ENCODE results near the gene GALNTL6. TPM values are rescaled to one million over a fixed set of nuclear protein-coding genes. Genes with fewer than 3 reads are reported as not detected.

Gene GALNTL6
- total and polyA plus RNA-seq, 7 donors, result 0.14 to 2.5 (median 0.42) TPM; not detected in 1

- H3K4me3 ChIP-seq, result no peak overlapping the region
- DNase-seq, result no peak
- no peaks in the 10 kb centered on the region for H3K36me3 ChIP-seq
- no peak overlapping the region for H3K27ac ChIP-seq
- no peak for TF ChIP-seq POLR2A (IDR thresholded peaks at IDR 0.05)
- TF ChIP-seq CTCF (IDR thresholded peaks at IDR 0.05), result no peak
- TF ChIP-seq EP300 (IDR thresholded peaks at IDR 0.05), result no peak
- TF ChIP-seq POLR2AphosphoS5 (IDR thresholded peaks at IDR 0.05), result no peak
- WGBS, 2 donors, result 87 to 91% methylated on average over 2 of the region's 2 CpGs
- no peaks in the 10 kb centered on the region for H3K9me3 ChIP-seq
- intact Hi-C loops (cut with DNase I), result no loop called here
- H3K27me3 ChIP-seq, result no peaks in the 10 kb centered on the region
- no peaks in the 10 kb centered on the region for H3K4me1 ChIP-seq
These were observed 742.5 kb downstream of the GALNTL6 start for GRCh38 chr4:172555725-172556124.

- Histone ChIP-seq H3K36me3 (no peaks in the 10 kb centered on the region), H3K27me3 (no peaks in the 10 kb centered on the region), H3K4me1 (no peaks in the 10 kb centered on the region), H3K27ac (no peak overlapping the region), H3K9me3 (no peaks in the 10 kb centered on the region), H3K4me3 (no peak overlapping the region)
- TF ChIP-seq CTCF (IDR thresholded peaks at IDR 0.05) (no peak), POLR2AphosphoS5 (IDR thresholded peaks at IDR 0.05) (no peak)
- WGBS, 2 donors, result 9 to 13% methylated on average over 2 of the region's 2 CpGs
- no peak for DNase-seq
- intact Hi-C loops (cut with DNase I), result no loop called here
These were observed 760.7 kb downstream of the GALNTL6 start for GRCh38 chr4:172573899-172574298.

- intact Hi-C loops (cut with DNase I), result no loop called here
- no peak overlapping the region for H3K27ac ChIP-seq
- DNase-seq, result no peak
- H3K36me3 ChIP-seq, result no peaks in the 10 kb centered on the region
- no peaks in the 10 kb centered on the region for H3K4me1 ChIP-seq
- WGBS, 2 donors, result 78 to 83% methylated on average over 3 of the region's 3 CpGs
- no peaks in the 10 kb centered on the region for H3K9me3 ChIP-seq
- TF ChIP-seq CTCF (IDR thresholded peaks at IDR 0.05) (no peak), POLR2A (IDR thresholded peaks at IDR 0.05) (no peak), EP300 (IDR thresholded peaks at IDR 0.05) (no peak), POLR2AphosphoS5 (IDR thresholded peaks at IDR 0.05) (no peak)
- H3K27me3 ChIP-seq, result no peaks in the 10 kb centered on the region
- no peak overlapping the region for H3K4me3 ChIP-seq
These were observed 765.5 kb downstream of the GALNTL6 start for GRCh38 chr4:172578712-172579111.

- Histone ChIP-seq H3K9me3 (no peaks in the 10 kb centered on the region), H3K27me3 (no peaks in the 10 kb centered on the region), H3K36me3 (no peaks in the 10 kb centered on the region), H3K4me3 (no peak overlapping the region), H3K4me1 (no peaks in the 10 kb centered on the region), H3K27ac (no peak overlapping the region)
- TF ChIP-seq POLR2AphosphoS5 (IDR thresholded peaks at IDR 0.05) (no peak), EP300 (IDR thresholded peaks at IDR 0.05) (no peak), CTCF (IDR thresholded peaks at IDR 0.05) (no peak), POLR2A (IDR thresholded peaks at IDR 0.05) (no peak)
- 77 to 87% methylated on average over 2 of the region's 2 CpGs for WGBS, 2 donors
- no peak for DNase-seq
- intact Hi-C loops (cut with DNase I), result no loop called here
These were observed 771.6 kb downstream of the GALNTL6 start for GRCh38 chr4:172584816-172585215.

GRCh38 chr4:172596206-172596605 lies 783.0 kb downstream of the GALNTL6 start:
- 49 to 64% methylated on average over 4 of the region's 4 CpGs for WGBS, 2 donors
- DNase-seq, result no peak
- intact Hi-C loops (cut with DNase I), result no loop called here
- Histone ChIP-seq H3K27ac (no peak overlapping the region), H3K36me3 (no peaks in the 10 kb centered on the region), H3K27me3 (no peaks in the 10 kb centered on the region), H3K4me3 (no peak overlapping the region), H3K9me3 (no peaks in the 10 kb centered on the region), H3K4me1 (no peaks in the 10 kb centered on the region)
- TF ChIP-seq EP300 (IDR thresholded peaks at IDR 0.05), result no peak
- TF ChIP-seq CTCF (IDR thresholded peaks at IDR 0.05), result no peak
- TF ChIP-seq POLR2A (IDR thresholded peaks at IDR 0.05), result no peak
- no peak for TF ChIP-seq POLR2AphosphoS5 (IDR thresholded peaks at IDR 0.05)
